Fibroblast of pulmonary artery (primary cell): ENCODE results near the gene WDR64.

Source experiments
- DNase-seq: peaks from one replicate; pipeline ENCODE4 v3.0.0-alpha.2; 2010; ENCODE audit warnings: low read depth
- H3K4me3 ChIP-seq: replicated peaks from 2 replicates; pipeline ENCODE4 v1.5.1; 2011; ENCODE audit warnings: low read depth, mild to moderate bottlenecking, control low read depth, low read length, moderate library complexity
- CTCF ChIP-seq: IDR thresholded peaks from 2 replicates; pipeline ENCODE4 v1.5.1; 2011; ENCODE audit warnings: mild to moderate bottlenecking, control low read depth, low read length, inconsistent platforms; ENCODE audit errors: missing control alignments

WDR64 gene

GRCh38 chr1:241615043-241615974, 36.8 kb upstream of the WDR64 start:
- DNase-seq: no peak
- no peak for TF ChIP-seq CTCF

GRCh38 chr1:241617426-241617825, 34.7 kb upstream of the WDR64 start:
- no peak for TF ChIP-seq CTCF
- DNase-seq: no peak

More at GRCh38 chr1:241615043-241615974, 36.8 kb upstream of the WDR64 start:
- H3K4me3 ChIP-seq: no peak overlapping the region

GRCh38 chr1:241622669-241623068, 29.4 kb upstream of the WDR64 start:
- TF ChIP-seq CTCF: no peak
- no peak overlapping the region for H3K4me3 ChIP-seq
- no peak for DNase-seq

More at GRCh38 chr1:241617426-241617825, 34.7 kb upstream of the WDR64 start:
- H3K4me3 ChIP-seq: no peak overlapping the region

- DNase-seq: no peak
- TF ChIP-seq CTCF: no peak
- no peak overlapping the region for H3K4me3 ChIP-seq
Observed at GRCh38 chr1:241624935-241625334, 27.1 kb upstream of the WDR64 start.

DNA sequence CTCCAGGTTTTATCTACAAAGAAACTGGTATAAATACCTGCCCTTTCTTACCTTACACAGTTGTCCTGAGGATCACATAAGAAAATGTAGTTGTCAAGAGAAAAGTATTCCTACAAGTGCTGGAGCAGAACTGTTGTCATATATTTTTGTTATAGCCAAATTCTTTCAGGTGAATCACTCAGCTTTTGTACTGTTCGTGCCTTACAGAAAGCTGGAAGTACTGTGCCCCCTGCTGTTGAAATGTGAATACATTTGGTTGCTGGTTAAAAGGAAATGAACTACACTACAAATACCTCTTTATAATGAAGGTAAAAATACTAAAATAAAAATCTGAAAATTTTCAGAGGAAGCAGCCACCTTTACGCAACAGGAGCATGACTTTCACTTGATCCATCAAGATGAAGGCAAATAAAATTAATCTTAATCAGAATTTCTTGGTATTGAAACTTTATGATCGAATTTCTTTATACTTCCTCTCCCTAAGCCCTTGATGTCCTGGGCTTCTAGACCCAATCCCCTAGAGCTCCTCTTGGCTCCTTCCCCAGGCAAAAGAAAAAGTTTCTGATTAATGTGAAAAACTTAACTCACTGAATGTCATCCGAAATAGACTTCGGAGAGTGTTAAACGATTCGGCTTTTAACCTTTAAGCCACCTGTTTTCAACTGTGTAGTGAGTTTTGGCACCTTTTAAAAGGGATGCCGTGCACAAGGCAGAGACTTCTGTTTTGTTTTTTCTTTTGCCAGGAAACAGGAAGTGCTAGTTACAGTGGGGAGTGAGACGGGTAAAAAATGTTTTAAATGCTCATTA, 24.4 kb upstream of the WDR64 start:
- H3K4me3 ChIP-seq: no peak overlapping the region
- TF ChIP-seq CTCF: peak; percentile 72
- DNase-seq: peak; percentile 88

- H3K4me3 ChIP-seq: no peak overlapping the region
- no peak for DNase-seq
- TF ChIP-seq CTCF: no peak
Observed at GRCh38 chr1:241630005-241630404, 22.1 kb upstream of the WDR64 start.
